K562 (cell line): Measurements from ENCODE around the gene S1PR1. TPM values are rescaled to one million over a fixed set of nuclear protein-coding genes. Genes with fewer than 3 reads are reported as not detected.

ENCODE experiments used
- ATAC-seq: fragments of 200-7000 bp; cut with Tn5 transposase; 3 replicates; pipeline ENCODE4 v1.9.1; 2020; ENCODE audit warnings: moderate library complexity
- BruUV-seq: library from RNA; stranded (reverse); fragments of 400-500 nt; replicated peaks from 2 replicates; lab custom pipeline; 2021; lab: Mats Ljungman, UMichigan
- CTCF ChIA-PET: fragments of 300-600 bp; formaldehyde crosslinking; extraction: SDS; loops from one replicate; lab custom pipeline; 2021; ENCODE audit warnings: low intra/inter-chr PET ratio; lab: Yijun Ruan, JAX
- POLR2A ChIA-PET: fragments of 300-600, 350-650 bp; sonication (Branson Sonifier 250); formaldehyde crosslinking; extraction: SDS; loops from one replicate; lab custom pipeline; 2021; ENCODE audit warnings: antibody characterized with exemption, inconsistent platforms; lab: Yijun Ruan, JAX
- DNase-seq, 4 experiments: peaks; one replicate each; pipeline versions ENCODE4 v3.0.0 to v3.0.0-alpha.2; 2011 to 2018; ENCODE audit warnings: low spot score in 3 of 4, mixed read lengths in 3 of 4; ENCODE audit errors: extremely low read depth in 1 of 4
- FAIRE-seq: peaks from 2 replicates; lab custom pipeline; 2011; peaks lifted over from hg19 to GRCh38; lab: Jason Lieb, UNC
- H2AFZ ChIP-seq: 2 replicates; pipeline ENCODE4 v1.6.0; 2011; ENCODE audit warnings: low read depth, low read length, control low read depth, inconsistent platforms
- H3K27ac ChIP-seq: fragments of 200-600 bp; 3 replicates; pipeline ENCODE4 v1.8.0; 2011; ENCODE audit warnings: low read depth, mild to moderate bottlenecking, control low read depth, inconsistent platforms, low read length, moderate library complexity, mixed read lengths; ENCODE audit errors: extremely low read depth
- H3K27me3 ChIP-seq, 2 experiments: fragments of 300-600 bp in 1 of 2; 2 replicates in 1 of 2; 3 replicates in 1 of 2; pipeline versions ENCODE4 v1.6.0 to v1.8.0; 2011; ENCODE audit warnings: inconsistent platforms in 2 of 2, low read length in 2 of 2, mild to moderate bottlenecking in 1 of 2, mixed read lengths in 1 of 2, moderate library complexity in 1 of 2; ENCODE audit not compliant: control insufficient read depth in 2 of 2, insufficient read depth in 2 of 2
- H3K36me3 ChIP-seq: fragments of 300-600 bp; 3 replicates; pipeline ENCODE4 v1.8.0; 2011; ENCODE audit warnings: mild to moderate bottlenecking, low read length, inconsistent platforms; ENCODE audit not compliant: control insufficient read depth, insufficient read depth
- H3K4me1 ChIP-seq, 2 experiments: fragments of 200-600 bp in 1 of 2; replicated peaks in 1 of 2; 2 replicates in 1 of 2; 3 replicates in 1 of 2; pipeline versions ENCODE4 v1.5.1 to v1.8.0; 2011; ENCODE audit warnings: inconsistent platforms in 2 of 2, low read length in 2 of 2, mild to moderate bottlenecking in 1 of 2, mixed read lengths in 1 of 2, moderate library complexity in 1 of 2; ENCODE audit not compliant: control insufficient read depth in 2 of 2, insufficient read depth in 2 of 2
- H3K4me2 ChIP-seq: 2 replicates; pipeline ENCODE4 v1.6.1; 2011; ENCODE audit warnings: low read length, control low read depth, inconsistent platforms, mixed read lengths; ENCODE audit not compliant: insufficient read depth
- H3K4me3 ChIP-seq: fragments of 200-600 bp; sonication (generic), shearing (Covaris generic); 2 replicates; pipeline ENCODE4 v1.5.1; 2016; ENCODE audit warnings: control low read depth, inconsistent platforms
- H3K79me2 ChIP-seq: fragments of 200-600 bp; 3 replicates; pipeline ENCODE4 v1.8.0; 2011; ENCODE audit warnings: low read length, inconsistent platforms; ENCODE audit not compliant: control insufficient read depth, insufficient read depth
- H3K9ac ChIP-seq, 2 experiments: 2 replicates each; pipeline versions ENCODE4 v1.6.0 to v1.6.1; 2011; ENCODE audit warnings: low read depth in 2 of 2, low read length in 2 of 2, control low read depth in 1 of 2, inconsistent platforms in 1 of 2, mild to moderate bottlenecking in 1 of 2, mixed read lengths in 1 of 2; ENCODE audit not compliant: insufficient read depth in 1 of 2
- H3K9me1 ChIP-seq: one replicate; pipeline ENCODE4 v1.6.0; 2011; ENCODE audit warnings: inconsistent platforms, mild to moderate bottlenecking, low read length, moderate library complexity; ENCODE audit not compliant: control insufficient read depth, insufficient read depth
- H3K9me3 ChIP-seq: replicated peaks from 2 replicates; pipeline ENCODE4 v1.5.1; 2011; ENCODE audit warnings: low read depth, low read length, inconsistent platforms; ENCODE audit not compliant: control insufficient read depth, insufficient read depth
- H4K20me1 ChIP-seq: replicated peaks from 2 replicates; pipeline ENCODE4 v1.6.1; 2011; ENCODE audit warnings: low read length, inconsistent platforms, mixed read lengths; ENCODE audit not compliant: control insufficient read depth, insufficient read depth
- EP400 ChIP-seq: fragments of 450-650 bp; IDR thresholded peaks from 2 replicates; pipeline ENCODE4 v1.6.1; 2017; ENCODE audit warnings: antibody characterized with exemption, mild to moderate bottlenecking, moderate library complexity
- FOSL1 ChIP-seq: fragments of 200-800 bp; sonication (Bioruptor generic); conservative IDR thresholded peaks from 2 replicates; pipeline ENCODE4 v1.6.1; 2016; ENCODE audit warnings: missing genetic modification characterization, missing compliant biosample characterization
- HMG20B ChIP-seq: fragments of 250-450 bp; sonication (Bioruptor Pico); IDR thresholded peaks from 2 replicates; pipeline ENCODE4 v1.5.0; 2021; ENCODE audit warnings: mild to moderate bottlenecking
- IRF1 ChIP-seq: sonication (generic); formaldehyde crosslinking; IDR thresholded peaks from 2 replicates; pipeline ENCODE4 v1.8.0; 2022; ENCODE audit warnings: missing genetic modification reagents, mild to moderate bottlenecking, borderline replicate concordance
- JUND ChIP-seq, 2 experiments: IDR thresholded peaks; 2 replicates in 1 of 2; 3 replicates in 1 of 2; pipeline ENCODE4 v1.6.1; 2011; ENCODE audit warnings: borderline replicate concordance in 2 of 2, low read depth in 2 of 2, low read length in 2 of 2, improper control_type of control experiment in 1 of 2, missing biosample characterization in 1 of 2, missing genetic modification characterization in 1 of 2, missing genetic modification reagents in 1 of 2
- L3MBTL2 ChIP-seq: fragments of 450-650 bp; IDR thresholded peaks from 2 replicates; pipeline ENCODE4 v1.6.1; 2016; ENCODE audit warnings: mild to moderate bottlenecking, moderate library complexity
- MYNN ChIP-seq, 2 experiments: sonication (generic); formaldehyde crosslinking in 1 of 2; IDR thresholded peaks; 2 replicates each; pipeline versions ENCODE4 v1.5.0 to v1.6.1; 2016 to 2020; ENCODE audit warnings: antibody characterized with exemption in 1 of 2, missing genetic modification reagents in 1 of 2
- TFAP4 ChIP-seq: sonication (generic); formaldehyde crosslinking; IDR thresholded peaks from 2 replicates; pipeline ENCODE4 v1.8.0; 2022; ENCODE audit warnings: missing genetic modification reagents, mild to moderate bottlenecking, moderate library complexity, borderline replicate concordance
- VEZF1 ChIP-seq: fragments of 200-800 bp; sonication (Bioruptor generic); IDR thresholded peaks from 2 replicates; pipeline ENCODE4 v1.6.1; 2017; ENCODE audit warnings: missing genetic modification characterization, missing compliant biosample characterization
- ZNF274 ChIP-seq: IDR thresholded peaks from 2 replicates; pipeline ENCODE4 v1.6.1; 2011; ENCODE audit warnings: low read depth, mild to moderate bottlenecking, low read length, moderate library complexity, borderline replicate concordance
- ZNF511 ChIP-seq: sonication (generic); formaldehyde crosslinking; IDR thresholded peaks from 2 replicates; pipeline ENCODE4 v1.8.0; 2022; ENCODE audit warnings: mild to moderate bottlenecking, missing genetic modification reagents
- ZNF740 ChIP-seq, 3 experiments: fragments of 200-800 bp in 1 of 3; sonication (Bioruptor generic) in 1 of 3; sonication (generic) in 1 of 3; formaldehyde crosslinking in 1 of 3; IDR thresholded peaks; 2 replicates each; pipeline versions ENCODE4 v1.6.1 to v1.8.0; 2016 to 2022; ENCODE audit warnings: mild to moderate bottlenecking in 2 of 3, missing compliant biosample characterization in 2 of 3, missing genetic modification characterization in 2 of 3, missing genetic modification reagents in 1 of 3
- ZNF76 ChIP-seq: fragments of 250-450 bp; sonication (Bioruptor Pico); IDR thresholded peaks from 2 replicates; pipeline ENCODE4 v1.4.0; 2020; ENCODE audit warnings: mild to moderate bottlenecking, moderate library complexity, borderline replicate concordance
- WGBS: fragments of 100-300 bp; shearing (Covaris generic); methylation state at CpG from one replicate; pipeline ENCODE4 v1.1.6; 2016; ENCODE audit warnings: low coverage, mixed read lengths; ENCODE audit not compliant: insufficient coverage; ENCODE audit errors: missing lambda C conversion rate; 5-methylcytosine and 5-hydroxymethylcytosine counted together
- in situ Hi-C: fragments of 300-500 bp; cut with MboI; formaldehyde crosslinking; loops from 4 replicates; pipeline ENCODE4 v1.15.0; 2018; ENCODE audit warnings: inconsistent platforms, mixed read lengths
- intact Hi-C: fragments of 100-400 bp; cut with micrococcal nuclease; formaldehyde crosslinking; loops from 2 replicates; pipeline ENCODE4 v1.14.2; 2022
- polyA plus RNA-seq, 8 experiments: library from polyadenylated mRNA; depleted of rRNA in 4 of 8; stranded (reverse) in 5 of 8; unstranded in 3 of 8; fragments of >200 nt; fragmentation: Nextera tagmentation in 2 of 8; fragmentation: Illumina TruSeq in 1 of 8; extraction: Ambion mirVana in 2 of 8; extraction: Trizol in 1 of 8; gene quantifications; 2 replicates each; pipeline versions ENCODE4 v1.2.1 to v1.2.3, GENCODE V29; 2011 to 2014; ENCODE audit warnings: inconsistent platforms in 1 of 8, missing spikeins in 1 of 8
- total RNA-seq, 7 experiments: library from RNA; depleted of rRNA in 6 of 7; stranded (reverse); fragments of >200 nt in 6 of 7; fragmentation: Illumina TruSeq in 2 of 7; extraction: Trizol in 2 of 7; gene quantifications; 2 replicates each; pipeline versions ENCODE4 v1.2.1 to v1.2.3, GENCODE V29; 2011 to 2021; ENCODE audit warnings: low replicate concordance in 1 of 7

The S1PR1 gene
- total and polyA plus RNA-seq, 9 of the 15 experiments (the other 6 are each of a cell fraction or from before 2014, with no cell fraction given), result 0.22 to 1.2 (median 0.43) TPM

- Histone ChIP-seq H3K36me3 (no peaks in the 10 kb centered on the region), H3K9me3 (no peaks in the 10 kb centered on the region), H3K27ac (no peak overlapping the region), H3K4me2 (peak overlapping the region; percentile 50), H4K20me1 (no peaks in the 10 kb centered on the region), H3K9ac (peak overlapping the region in 1 of 2 experiments; percentile 84; a peak in 2 of 4 replicates), H3K9me1 (no peaks in the 10 kb centered on the region), H2AFZ (peak overlapping the region; percentile 67), H3K27me3 (peaks cover 0 to 23% of the 10 kb centered on the region in 2 experiments; a peak in 4 of 5 replicates), H3K4me1 (peaks cover 9 to 27% of the 10 kb centered on the region in 2 experiments; a peak in 4 of 5 replicates), H3K79me2 (no peaks in the 10 kb centered on the region), H3K4me3 (peak overlapping the region; percentile 27)
- DNase-seq (peak in 2 of 4 experiments; percentile 16 to 28), ATAC-seq (peak; percentile 55), FAIRE-seq (peak; percentile 71)
- no TSS peak for BruUV-seq
- TF ChIP-seq IRF1 (CRISPR knock-in tag) (no peak), ZNF511 (0 out of 2 replicates have a peak, but pooled peaks have one; percentile 40), VEZF1 (CRISPR knock-in tag) (peak; percentile 8; the same call in 1 of the 2 replicates), ZNF76 (CRISPR knock-in tag) (no peak), ZNF274 (no peak), MYNN (IDR thresholded peaks at IDR 0.05) (no peak), MYNN (CRISPR knock-in tag; IDR thresholded peaks at IDR 0.05) (no peak), HMG20B (CRISPR knock-in tag) (no peak), L3MBTL2 (peak; percentile 46; the same call in 1 of the 2 replicates), FOSL1 (tag) (peak; percentile 49; the same call in 1 of the 2 replicates), TFAP4 (CRISPR knock-in tag) (0 out of 2 replicates have a peak, but pooled peaks have one; percentile 15), ZNF740 (CRISPR knock-in tag; IDR thresholded peaks at IDR 0.05) (no peak), ZNF740 (tag; IDR thresholded peaks at IDR 0.05) (no peak), JUND (IDR thresholded peaks at IDR 0.05; ENCODE audit: borderline replicate concordance, low read depth, low read length) (0 out of 2 replicates have a peak, but pooled peaks have one; percentile 11), JUND (tag; IDR thresholded peaks at IDR 0.05; ENCODE audit: borderline replicate concordance, low read depth, low read length) (no peak), EP400 (no peak)
- ChIA-PET CTCF (no interaction called here), POLR2A (interaction anchor here (0.8 kb wide), 1 partner anchor 10 kb away, joined by 3 read pairs; no protein-coding TSS in a partner anchor)
- in situ Hi-C loops (loop anchor here (5.0 kb wide), 1 partner anchor 51 kb away; no protein-coding TSS in a partner anchor), intact Hi-C loops (loop anchor here (5.0 kb wide), 2 partner anchors 44 to 209 kb away; partner anchors contain the start of gene DPH5)
- WGBS, result 5% methylated on average over 36 of the region's 43 CpGs
Measured at GRCh38 chr1:101235696-101236515, 913 bp upstream of the S1PR1 start.
